MV-4-11 (cell line): ENCODE results near the gene METTL5.
"Not testable (repeated sequence)": the region's sequence is repeated elsewhere in the genome, so short reads cannot be mapped to it uniquely, and the experiment has no call there.

Source experiments
- DNase-seq: peaks from one replicate; lab custom pipeline; 2025; lab: John Stamatoyannopoulos, UW

The METTL5 gene

DNA sequence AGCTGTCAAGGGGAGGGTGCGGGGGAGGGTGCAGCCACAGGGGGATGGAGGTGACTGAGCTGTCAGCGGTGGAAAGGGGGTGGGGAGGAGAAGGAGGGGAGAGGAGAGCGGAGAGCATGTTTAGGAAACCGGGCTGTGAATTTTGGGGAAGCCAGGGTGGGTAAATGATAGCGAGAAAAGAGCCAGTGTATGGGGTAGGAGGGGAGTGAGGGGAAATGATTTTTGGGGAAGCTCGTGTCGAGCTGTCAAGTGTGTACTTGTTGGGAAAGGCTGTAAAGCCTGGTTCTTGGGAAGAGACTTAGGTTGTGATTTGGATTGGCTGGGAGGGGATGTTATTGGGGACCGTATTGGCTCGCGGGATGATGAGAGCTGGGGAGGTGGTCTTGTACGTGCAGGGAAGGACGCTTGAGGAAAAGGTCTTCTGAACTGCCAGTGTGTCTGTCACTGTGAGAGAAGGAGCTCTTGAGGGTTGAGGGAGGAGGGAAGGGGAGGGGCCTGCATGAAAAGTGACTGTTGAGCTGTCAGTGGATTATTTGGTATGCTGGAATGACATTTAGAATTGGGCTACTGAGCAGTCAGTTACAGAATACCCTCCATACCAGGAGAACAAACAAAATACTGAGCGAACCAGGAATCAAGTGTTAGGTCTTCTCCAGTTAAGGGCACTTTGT, 3.6 kb upstream of the METTL5 start:
- DNase-seq: peak; percentile 18

DNA sequence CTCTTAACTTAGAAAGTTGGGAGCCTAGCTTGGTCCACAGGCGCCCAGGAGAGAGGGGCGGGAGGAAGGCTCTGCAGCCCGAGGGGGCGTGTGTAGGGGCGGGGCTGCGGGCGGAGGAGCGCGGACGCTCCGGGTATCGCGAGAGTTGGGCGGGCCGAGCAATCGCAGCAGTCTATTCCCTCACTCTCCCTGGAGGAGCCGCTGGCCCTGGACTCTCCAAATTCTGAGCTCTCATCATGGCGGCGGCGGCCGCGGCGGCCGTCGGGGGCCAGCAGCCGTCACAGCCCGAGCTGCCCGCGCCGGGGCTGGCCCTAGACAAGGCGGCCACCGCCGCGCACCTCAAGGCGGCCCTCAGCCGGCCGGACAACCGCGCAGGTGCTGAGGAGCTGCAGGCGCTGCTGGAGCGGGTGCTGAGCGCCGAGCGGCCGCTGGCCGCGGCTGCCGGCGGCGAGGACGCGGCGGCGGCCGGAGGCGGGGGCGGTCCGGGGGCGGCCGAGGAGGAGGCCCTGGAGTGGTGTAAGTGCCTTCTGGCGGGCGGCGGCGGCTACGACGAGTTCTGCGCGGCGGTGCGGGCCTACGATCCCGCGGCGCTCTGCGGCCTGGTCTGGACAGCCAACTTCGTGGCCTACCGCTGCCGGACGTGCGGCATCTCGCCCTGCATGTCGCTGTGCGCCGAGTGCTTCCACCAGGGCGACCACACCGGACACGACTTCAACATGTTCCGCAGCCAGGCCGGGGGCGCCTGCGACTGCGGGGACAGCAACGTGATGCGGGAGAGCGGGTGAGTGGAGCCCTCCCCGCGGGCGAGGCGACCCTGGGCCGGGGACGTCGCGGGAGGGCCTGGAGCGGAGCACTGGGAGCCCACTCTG, 2.8 kb upstream of the METTL5 start, which contains the start of gene UBR3:
Gene UBR3, plus strand, starts transcription at position 183 of the 869 bp plus-strand sequence. Its CDS starts 54 bp downstream, at position 237.
- peak; percentile 84 for DNase-seq

DNA sequence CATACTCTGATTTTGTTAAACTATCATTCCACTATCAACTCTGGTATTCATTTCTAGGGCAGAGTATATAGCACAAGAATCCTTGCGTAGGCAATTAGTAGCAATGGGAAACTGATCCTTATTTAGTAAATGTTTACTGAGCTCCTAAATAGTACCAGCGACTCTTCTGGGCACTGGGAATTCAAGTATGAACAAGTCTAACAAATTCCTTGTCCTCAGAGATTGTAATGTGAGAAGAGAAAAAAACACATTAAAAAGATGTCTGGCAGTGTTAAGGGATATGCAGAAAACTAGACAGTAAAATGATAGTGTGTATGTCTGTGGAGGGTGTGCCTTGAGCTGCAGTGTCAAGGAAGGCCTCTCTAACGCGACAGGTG, 721 bp downstream of the METTL5 start:
- no peak for DNase-seq

GRCh38 chr2:169822785-169823392, 1.8 kb downstream of the METTL5 start:
- DNase-seq: no peak

DNA sequence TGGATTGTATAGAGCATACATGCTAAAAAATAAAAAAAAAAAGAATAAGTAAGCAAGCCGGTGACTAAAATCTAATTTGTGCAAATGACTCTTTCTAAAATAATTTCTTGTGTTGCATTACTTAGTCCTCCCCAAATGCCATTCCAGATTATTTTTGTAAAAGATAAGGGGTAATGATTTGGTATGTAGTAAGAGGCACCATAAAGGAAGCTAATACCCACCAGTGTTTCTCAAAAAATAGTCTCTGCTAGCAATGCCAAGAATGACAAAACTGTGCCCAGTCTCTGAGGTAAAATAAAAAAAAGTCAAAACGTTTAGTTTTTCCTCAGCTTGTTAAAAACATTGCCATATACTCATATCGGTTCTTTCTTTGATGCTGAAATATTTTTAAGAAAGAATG, 2.7 kb downstream of the METTL5 start:
- no peak for DNase-seq

- DNase-seq: peak; percentile 33
Measured at GRCh38 chr2:169820101-169820500, 4.6 kb downstream of the METTL5 start.

- DNase-seq: peak; percentile 53
Measured at GRCh38 chr2:169819106-169819505, 5.6 kb downstream of the METTL5 start.

DNA sequence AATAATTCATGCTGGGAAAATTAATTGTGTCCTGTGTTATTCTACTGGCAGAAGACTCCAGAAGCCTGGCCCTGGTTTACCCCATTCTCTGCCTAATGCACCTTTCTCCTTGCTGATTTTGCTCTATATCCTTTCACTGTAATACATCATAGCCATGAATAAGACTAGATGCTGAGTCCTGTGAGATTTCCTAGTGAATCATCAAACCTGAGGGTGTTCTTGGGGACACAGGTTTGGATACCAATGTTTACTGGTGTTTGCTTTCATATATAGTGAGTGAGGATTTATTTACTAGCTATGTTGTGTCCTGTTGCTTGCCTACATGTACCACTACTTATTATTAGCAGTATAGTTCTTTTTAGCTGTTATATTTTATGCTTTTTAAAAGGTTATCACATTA, 6.5 kb downstream of the METTL5 start:
- no peak for DNase-seq

DNA sequence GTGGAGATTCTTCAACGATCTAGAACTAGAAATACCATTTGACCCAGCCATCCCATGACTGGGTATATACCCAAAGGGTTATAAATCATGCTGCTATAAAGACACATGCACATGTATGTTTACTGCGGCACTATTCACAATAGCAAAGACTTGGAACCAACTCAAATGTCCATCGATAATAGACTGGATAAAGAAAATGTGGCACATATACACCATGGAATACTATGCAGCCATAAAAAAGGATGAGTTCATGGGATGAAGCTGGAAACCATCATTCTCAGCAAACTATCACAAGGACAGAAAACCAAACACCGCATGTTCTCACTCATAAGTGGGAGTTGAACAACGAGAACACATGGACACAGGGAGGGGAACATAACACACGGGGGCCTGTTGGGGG, 7.3 kb downstream of the METTL5 start:
- DNase-seq: not testable (repeated sequence)

DNA sequence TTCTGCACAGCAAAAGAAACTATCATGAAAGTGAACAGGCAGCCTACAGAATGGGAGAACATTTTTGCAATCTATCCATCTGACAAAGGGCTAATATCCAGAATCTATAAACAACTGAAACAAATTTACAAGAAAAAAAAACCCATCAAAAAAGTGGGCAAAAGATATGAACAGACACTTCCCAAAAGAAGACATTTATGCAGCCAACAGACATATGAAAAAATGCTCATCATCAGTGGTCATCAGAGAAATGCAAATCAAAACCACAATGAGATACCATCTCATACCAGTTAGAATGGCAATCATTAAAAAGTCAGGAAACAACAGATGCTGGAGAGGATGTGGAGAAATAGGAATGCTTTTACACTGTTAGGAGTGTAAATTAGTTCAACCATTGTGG, 7.7 kb downstream of the METTL5 start:
- DNase-seq: not testable (repeated sequence)

- DNase-seq: no peak
Measured at GRCh38 chr2:169815849-169816248, 8.9 kb downstream of the METTL5 start.

DNA sequence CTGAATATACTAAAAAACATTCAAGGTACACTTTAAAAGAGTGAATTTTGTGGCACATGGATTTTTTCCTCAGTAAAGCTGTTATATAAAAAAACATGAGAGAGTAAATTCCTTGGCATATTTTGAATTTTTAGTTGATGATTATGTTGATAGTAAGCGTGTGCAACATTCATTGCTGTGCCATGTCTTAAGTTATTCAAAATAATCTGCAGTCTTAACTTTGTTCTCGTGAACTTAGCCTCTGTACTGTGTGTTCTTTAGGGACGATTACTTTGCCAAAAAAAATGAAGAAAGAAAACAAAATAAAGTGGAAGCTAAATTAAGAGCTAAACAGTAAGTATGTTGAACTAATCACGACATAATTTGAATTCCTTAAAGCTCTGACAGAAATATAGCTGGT, 16.5 kb downstream of the METTL5 start:
- DNase-seq: no peak

GRCh38 chr2:169806586-169806985, 18.1 kb downstream of the METTL5 start:
- DNase-seq: no peak

DNA sequence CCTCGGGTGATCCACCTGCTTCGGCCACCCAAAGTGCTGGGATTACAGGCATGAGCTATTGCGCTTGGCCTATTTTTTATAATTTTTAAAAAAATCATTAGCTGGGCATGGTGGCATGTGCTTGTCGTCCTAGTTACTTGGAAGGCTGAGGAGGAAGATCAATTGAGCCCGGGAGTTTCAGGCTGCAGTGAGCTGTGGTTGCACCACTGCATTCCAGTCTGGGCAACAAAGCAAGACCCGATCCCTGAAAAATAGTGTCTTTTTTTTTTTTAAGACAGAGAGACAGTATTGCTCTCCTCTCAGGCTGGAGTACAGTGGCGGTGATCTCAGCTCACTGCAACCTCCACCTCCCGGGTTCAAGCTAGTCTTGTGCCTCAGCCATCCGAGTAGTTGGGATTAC, 21.2 kb downstream of the METTL5 start:
- no peak for DNase-seq

GRCh38 chr2:169798718-169799592, 25.8 kb downstream of the METTL5 start, which contains the start of gene SSB:
SSB (plus strand) TSS chr2:169798871; CDS start chr2:169800961, 2,090 bp downstream.
- DNase-seq: peak; percentile 87

DNA sequence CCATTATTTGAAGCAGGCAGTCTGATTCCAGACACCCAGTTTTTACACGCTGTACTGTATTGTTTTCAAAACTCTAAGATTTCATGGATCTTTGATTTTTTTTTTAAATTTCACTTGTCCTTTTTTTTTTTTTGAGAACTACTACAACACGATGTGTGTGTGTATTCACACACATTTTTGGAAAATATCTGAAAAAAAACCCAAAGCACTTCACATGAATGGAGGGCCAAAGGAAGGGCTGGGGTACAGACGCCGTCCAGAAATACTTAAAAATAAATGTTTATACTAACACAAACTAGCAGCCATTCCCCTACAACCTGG, 26.3 kb downstream of the METTL5 start:
- no peak for DNase-seq

GRCh38 chr2:169797601-169798000, 27.1 kb downstream of the METTL5 start:
- no peak for DNase-seq

- DNase-seq: no peak
Measured at GRCh38 chr2:169796441-169796840, 28.3 kb downstream of the METTL5 start.

GRCh38 chr2:169795181-169795580, 29.5 kb downstream of the METTL5 start:
- no peak for DNase-seq

DNA sequence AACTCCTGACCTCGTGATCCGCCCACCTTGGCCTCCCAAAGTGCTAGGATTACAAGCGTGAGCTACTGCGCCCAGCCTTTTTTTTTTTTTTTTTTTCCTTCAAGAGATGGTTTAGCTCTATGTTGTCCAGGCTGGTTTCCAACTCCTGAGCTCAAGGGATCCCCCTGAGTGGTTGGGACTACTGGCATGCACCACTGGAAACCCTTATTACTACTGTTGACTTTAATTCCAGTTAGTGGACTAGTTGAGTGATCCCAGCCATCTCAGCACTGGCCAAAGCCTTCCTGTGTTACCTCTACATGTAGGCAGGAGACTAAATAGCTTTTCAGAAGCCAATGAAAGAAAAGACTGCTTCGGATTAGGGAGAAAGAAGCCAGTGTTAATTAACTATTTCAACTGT, 34.1 kb downstream of the METTL5 start:
- DNase-seq: no peak

- no peak for DNase-seq
Measured at GRCh38 chr2:169782513-169782912, 42.2 kb downstream of the METTL5 start.
